PC-9 (cell line): Measurements from ENCODE around the gene MTHFD1L. TPM values are rescaled to one million over a fixed set of nuclear protein-coding genes. Genes with fewer than 3 reads are reported as not detected.

Experiments
- BruUV-seq: library from RNA; stranded (reverse); fragments of 400-500 nt; replicated peaks from 2 replicates; lab custom pipeline; 2021; lab: Mats Ljungman, UMichigan
- CTCF ChIA-PET: fragments of 300-600 bp; sonication (Branson Sonifier 250); formaldehyde crosslinking; loops from one replicate; lab custom pipeline; 2022; ENCODE audit warnings: antibody characterized with exemption; lab: Charles Lee
- POLR2A ChIA-PET: fragments of 300-600 bp; sonication (Branson Sonifier 250); formaldehyde crosslinking; loops from one replicate; lab custom pipeline; 2022; ENCODE audit warnings: antibody characterized with exemption; ENCODE audit not compliant: unreplicated experiment; lab: Charles Lee
- DNase-seq, 2 experiments: peaks; one replicate each; pipeline versions ENCODE4 v3.0.0 to v3.0.0-alpha.2; 2015 to 2022; ENCODE audit warnings: mixed read lengths in 1 of 2
- H2AFZ ChIP-seq: fragments of 200-600 bp; sonication (generic); 2 replicates; pipeline ENCODE4 v1.8.1; 2017; ENCODE audit warnings: antibody characterized with exemption
- H3F3A ChIP-seq: fragments of 200-600 bp; sonication (generic); 2 replicates; pipeline ENCODE4 v1.8.1; 2017; ENCODE audit warnings: antibody characterized with exemption, mild to moderate bottlenecking, low read depth; ENCODE audit not compliant: insufficient read depth
- H3K27ac ChIP-seq: fragments of 200-600 bp; sonication (generic); 2 replicates; pipeline ENCODE4 v1.6.1; 2016; ENCODE audit warnings: mixed run types
- H3K27me3 ChIP-seq: fragments of 200-600 bp; sonication (generic); 2 replicates; pipeline ENCODE4 v1.6.1; 2016; ENCODE audit warnings: low read depth, mixed run types; ENCODE audit not compliant: insufficient read depth
- H3K36me3 ChIP-seq: fragments of 200-600 bp; sonication (generic); 2 replicates; pipeline ENCODE4 v1.6.1; 2016; ENCODE audit warnings: low read depth, mixed run types
- H3K4me1 ChIP-seq: fragments of 200-600 bp; sonication (generic); replicated peaks from 2 replicates; pipeline ENCODE4 v1.6.1; 2016; ENCODE audit warnings: mixed run types; ENCODE audit not compliant: insufficient read depth
- H3K4me2 ChIP-seq: fragments of 200-600 bp; sonication (generic); 2 replicates; pipeline ENCODE4 v1.6.1; 2017; ENCODE audit warnings: mixed run types
- H3K4me3 ChIP-seq: fragments of 200-600 bp; sonication (generic); 2 replicates; pipeline ENCODE4 v1.6.1; 2016; ENCODE audit warnings: mixed run types
- H3K79me2 ChIP-seq: fragments of 200-600 bp; sonication (generic); 2 replicates; pipeline ENCODE4 v1.6.1; 2017; ENCODE audit warnings: low read depth, mixed run types
- H3K9me2 ChIP-seq: fragments of 200-600 bp; sonication (generic); 2 replicates; pipeline ENCODE4 v1.8.1; 2017; ENCODE audit warnings: mild to moderate bottlenecking; ENCODE audit not compliant: insufficient read depth
- H3K9me3 ChIP-seq: fragments of 200-600 bp; sonication (generic); 2 replicates; pipeline ENCODE4 v1.8.1; 2016; ENCODE audit warnings: low read depth; ENCODE audit not compliant: insufficient read depth
- H4K20me1 ChIP-seq: fragments of 200-600 bp; sonication (generic); 2 replicates; pipeline ENCODE4 v1.8.1; 2017; ENCODE audit not compliant: insufficient read depth
- EZH2 ChIP-seq: fragments of 200-600 bp; sonication (generic); IDR thresholded peaks from 2 replicates; pipeline ENCODE4 v1.8.0; 2017; ENCODE audit warnings: antibody characterized with exemption, low read depth
- intact Hi-C: fragments of 100-400 bp; cut with micrococcal nuclease; formaldehyde crosslinking; loops from one replicate; pipeline ENCODE4 v1.10.0; 2022; ENCODE audit not compliant: unreplicated experiment
- total RNA-seq: library from RNA; stranded (reverse); gene quantifications from 2 replicates; pipeline ENCODE4 v1.2.3, GENCODE V29; 2021
- TF ChIP-seq, protein P1 (sequence below): fragments of 200-600 bp; sonication (generic); conservative IDR thresholded peaks from 2 replicates; pipeline ENCODE4 v1.6.1; 2017; ENCODE audit warnings: mixed run types, antibody characterized with exemption, mild to moderate bottlenecking, moderate library complexity

MTHFD1L gene
- total RNA-seq, 1 experiment from 2014 or later, result 53.3 TPM

DNA sequence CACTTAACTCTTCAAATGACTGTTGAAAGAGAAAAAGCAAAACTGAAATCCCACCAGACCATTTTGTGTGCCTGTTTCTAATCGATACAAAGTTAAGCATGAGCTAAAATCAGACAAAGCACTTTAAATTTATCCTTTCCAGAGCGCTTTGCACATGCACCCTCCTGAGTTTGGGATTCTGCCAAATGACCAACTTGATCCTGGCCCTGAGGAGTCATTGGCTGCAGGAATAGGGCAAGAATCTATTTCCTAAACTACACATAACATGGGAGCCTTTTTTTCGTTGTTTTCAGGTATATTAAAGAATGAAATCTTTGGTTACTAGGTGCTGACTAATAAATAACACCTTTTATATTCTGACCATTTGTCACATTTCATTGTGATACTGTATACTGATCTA, 23.8 kb upstream of the MTHFD1L start:
- Histone ChIP-seq H3F3A (no peaks in the 10 kb centered on the region), H2AFZ (no peak overlapping the region), H3K9me2 (no peaks in the 10 kb centered on the region), H3K36me3 (no peaks in the 10 kb centered on the region; the same call in 1 of the 2 replicates), H3K79me2 (no peaks in the 10 kb centered on the region), H3K27ac (no peak overlapping the region), H3K27me3 (no peaks in the 10 kb centered on the region), H3K9me3 (no peaks in the 10 kb centered on the region), H3K4me1 (no peaks in the 10 kb centered on the region), H4K20me1 (no peaks in the 10 kb centered on the region), H3K4me3 (no peak overlapping the region), H3K4me2 (no peak overlapping the region)
- TF ChIP-seq, protein P1, sequence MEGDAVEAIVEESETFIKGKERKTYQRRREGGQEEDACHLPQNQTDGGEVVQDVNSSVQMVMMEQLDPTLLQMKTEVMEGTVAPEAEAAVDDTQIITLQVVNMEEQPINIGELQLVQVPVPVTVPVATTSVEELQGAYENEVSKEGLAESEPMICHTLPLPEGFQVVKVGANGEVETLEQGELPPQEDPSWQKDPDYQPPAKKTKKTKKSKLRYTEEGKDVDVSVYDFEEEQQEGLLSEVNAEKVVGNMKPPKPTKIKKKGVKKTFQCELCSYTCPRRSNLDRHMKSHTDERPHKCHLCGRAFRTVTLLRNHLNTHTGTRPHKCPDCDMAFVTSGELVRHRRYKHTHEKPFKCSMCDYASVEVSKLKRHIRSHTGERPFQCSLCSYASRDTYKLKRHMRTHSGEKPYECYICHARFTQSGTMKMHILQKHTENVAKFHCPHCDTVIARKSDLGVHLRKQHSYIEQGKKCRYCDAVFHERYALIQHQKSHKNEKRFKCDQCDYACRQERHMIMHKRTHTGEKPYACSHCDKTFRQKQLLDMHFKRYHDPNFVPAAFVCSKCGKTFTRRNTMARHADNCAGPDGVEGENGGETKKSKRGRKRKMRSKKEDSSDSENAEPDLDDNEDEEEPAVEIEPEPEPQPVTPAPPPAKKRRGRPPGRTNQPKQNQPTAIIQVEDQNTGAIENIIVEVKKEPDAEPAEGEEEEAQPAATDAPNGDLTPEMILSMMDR, result no peak
- no peak for TF ChIP-seq EZH2
- no TSS peak for BruUV-seq
- no peak for DNase-seq
- CTCF ChIA-PET, result no interaction called here
- intact Hi-C loops, result no loop called here
- POLR2A ChIA-PET, result no interaction called here

DNA sequence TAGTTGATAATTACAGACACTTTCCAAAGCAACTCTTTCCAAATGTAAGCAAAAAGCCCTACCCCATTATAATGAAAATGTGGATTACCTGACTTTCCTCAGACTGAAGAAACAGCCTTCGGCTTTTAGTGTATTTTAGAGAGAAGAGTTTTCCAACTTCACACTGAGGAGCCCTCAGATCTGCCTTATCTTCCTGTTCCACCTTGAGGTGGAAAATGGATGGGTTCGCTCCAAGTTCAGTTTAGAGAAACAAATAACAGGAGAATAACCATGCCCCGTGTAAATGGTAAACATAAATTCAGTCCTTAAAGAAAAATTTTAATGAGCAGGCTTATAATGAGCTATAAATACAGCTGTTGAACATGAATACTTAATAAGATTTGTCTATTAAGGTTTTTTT, 21.1 kb upstream of the MTHFD1L start:
- Histone ChIP-seq H3K4me1 (no peaks in the 10 kb centered on the region), H3K4me2 (no peak overlapping the region), H3K79me2 (no peaks in the 10 kb centered on the region), H3K27me3 (no peaks in the 10 kb centered on the region), H3K27ac (no peak overlapping the region), H3K4me3 (no peak overlapping the region), H3K9me2 (no peaks in the 10 kb centered on the region), H3K36me3 (no peaks in the 10 kb centered on the region; the same call in 1 of the 2 replicates), H3F3A (no peaks in the 10 kb centered on the region), H2AFZ (no peak overlapping the region), H4K20me1 (no peaks in the 10 kb centered on the region), H3K9me3 (no peaks in the 10 kb centered on the region)
- ChIA-PET POLR2A (no interaction called here), CTCF (no interaction called here)
- no peak for DNase-seq
- intact Hi-C loops, result no loop called here
- no peak for TF ChIP-seq EZH2
- TF ChIP-seq, protein P1, result no peak
- BruUV-seq, result no TSS peak

DNA sequence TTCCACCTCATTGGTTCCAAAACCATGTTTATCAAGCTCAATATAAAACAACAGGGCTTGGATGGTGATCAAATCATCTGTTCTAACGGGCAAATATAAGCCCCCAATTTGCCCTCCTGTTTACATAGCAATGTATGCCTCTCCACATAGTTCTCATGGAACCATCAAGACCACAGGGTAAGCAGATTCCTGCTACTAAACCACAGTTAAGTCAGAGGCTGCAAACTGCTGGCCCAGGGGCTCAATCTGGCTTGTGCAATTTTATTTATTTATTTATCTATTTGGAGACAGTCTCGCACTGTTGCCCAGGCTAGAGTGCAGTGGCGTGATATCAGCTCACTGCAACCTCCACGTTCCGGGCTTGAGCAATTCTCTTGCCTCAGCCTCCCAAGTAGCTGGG, 18.9 kb upstream of the MTHFD1L start:
- H3K4me1 ChIP-seq, result no peaks in the 10 kb centered on the region
- H3K9me3 ChIP-seq, result no peaks in the 10 kb centered on the region
- no TSS peak for BruUV-seq
- H3K9me2 ChIP-seq, result no peaks in the 10 kb centered on the region
- no peaks in the 10 kb centered on the region for H3K27me3 ChIP-seq
- no peak overlapping the region for H2AFZ ChIP-seq
- intact Hi-C loops, result no loop called here
- no peaks in the 10 kb centered on the region for H3K36me3 ChIP-seq
- CTCF ChIA-PET, result no interaction called here
- H4K20me1 ChIP-seq, result no peaks in the 10 kb centered on the region
- POLR2A ChIA-PET, result no interaction called here
- H3F3A ChIP-seq, result no peaks in the 10 kb centered on the region
- no peak overlapping the region for H3K4me3 ChIP-seq
- TF ChIP-seq, protein P1, result no peak
- no peak for TF ChIP-seq EZH2
- H3K4me2 ChIP-seq, result no peak overlapping the region
- H3K27ac ChIP-seq, result no peak overlapping the region
- no peaks in the 10 kb centered on the region for H3K79me2 ChIP-seq
- no peak for DNase-seq
